ENCODE results near the gene RFXANK.
A peak's percentile ranks its signal among the peaks of the same experiment; 100 is the strongest.

The RFXANK gene

DNA sequence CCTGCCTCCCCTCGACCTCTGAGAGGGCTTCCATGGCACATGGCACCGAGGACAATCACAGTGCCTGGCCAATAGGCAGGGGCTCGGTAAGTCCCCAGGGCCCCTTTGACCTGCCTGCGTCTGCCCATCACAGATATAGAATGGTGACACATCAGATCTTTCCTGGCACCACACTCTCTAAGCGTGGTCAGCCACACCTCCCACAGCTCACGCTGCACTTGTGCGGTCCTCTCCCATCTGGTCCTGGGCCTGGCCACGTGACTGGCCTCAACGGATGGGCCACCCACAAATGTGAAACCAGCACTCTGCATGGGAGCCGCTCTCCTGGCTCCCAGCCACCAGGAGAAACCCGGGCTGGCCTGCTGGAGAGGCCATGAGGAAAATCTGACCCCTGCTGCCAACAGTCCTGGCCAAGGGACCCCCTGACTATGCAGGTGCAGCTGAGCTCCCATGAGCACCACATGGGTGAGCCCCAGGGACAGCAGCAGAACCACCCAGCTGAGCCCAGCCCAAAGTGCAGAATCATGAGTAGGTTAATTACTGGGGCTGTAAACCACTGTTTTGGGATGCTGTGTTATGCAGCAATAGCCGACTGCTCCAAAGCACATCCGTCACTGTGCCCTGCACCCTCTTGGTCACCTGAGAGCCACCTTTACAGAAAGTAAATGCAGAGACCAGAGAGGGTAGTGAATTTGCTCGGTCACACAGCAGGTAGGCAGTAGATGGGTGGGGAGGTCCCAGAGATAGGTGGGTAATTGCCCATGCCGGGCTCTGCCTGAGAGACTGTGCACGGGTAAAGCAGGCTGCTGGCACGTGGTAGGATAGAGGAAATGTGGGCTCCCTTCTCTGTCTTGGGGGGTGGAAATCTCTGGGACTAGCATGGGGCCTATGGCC, 12.3 kb upstream of the RFXANK start:
- CTCF ChIA-PET: no interaction called here
- no peak overlapping the region for H3K27ac ChIP-seq (ENCODE audit: insufficient read depth in 1 of 2, low read depth in 1 of 2, low read length in 2 of 2, poor library complexity in 1 of 2, severe bottlenecking in 2 of 2)
- H3K4me3 ChIP-seq (ENCODE audit: control insufficient read depth in 1 of 7, extremely low read depth in 1 of 7, insufficient read depth in 4 of 7, low read depth in 2 of 7, low read length in 6 of 7): no peak overlapping the region
- no peaks in the 10 kb centered on the region for H3K9me3 ChIP-seq (ENCODE audit: control extremely low read depth in 1 of 5, control insufficient read depth in 4 of 5, insufficient read depth in 2 of 5, low read depth in 1 of 5, low read length in 4 of 5)
- POLR2A ChIA-PET: no interaction called here
- H3K36me3 ChIP-seq (ENCODE audit: control insufficient read depth in 4 of 4, insufficient read depth in 4 of 4, low read length in 3 of 4): peaks cover 0 to 49% (median 33%) of the 10 kb centered on the region in 4 experiments
- no peaks in the 10 kb centered on the region for H3K27me3 ChIP-seq (replicated peaks in 2 of 5; ENCODE audit: control insufficient read depth in 4 of 5, insufficient read depth in 5 of 5, low read length in 4 of 5)
- 94% methylated on average over 14 of the region's 17 CpGs for WGBS (ENCODE audit: insufficient coverage)
- H3K4me1 ChIP-seq (ENCODE audit: control extremely low read depth in 1 of 4, control insufficient read depth in 4 of 4, insufficient read depth in 4 of 4, low read length in 3 of 4): no peaks in the 10 kb centered on the region
- no peak for DNase-seq

DNA sequence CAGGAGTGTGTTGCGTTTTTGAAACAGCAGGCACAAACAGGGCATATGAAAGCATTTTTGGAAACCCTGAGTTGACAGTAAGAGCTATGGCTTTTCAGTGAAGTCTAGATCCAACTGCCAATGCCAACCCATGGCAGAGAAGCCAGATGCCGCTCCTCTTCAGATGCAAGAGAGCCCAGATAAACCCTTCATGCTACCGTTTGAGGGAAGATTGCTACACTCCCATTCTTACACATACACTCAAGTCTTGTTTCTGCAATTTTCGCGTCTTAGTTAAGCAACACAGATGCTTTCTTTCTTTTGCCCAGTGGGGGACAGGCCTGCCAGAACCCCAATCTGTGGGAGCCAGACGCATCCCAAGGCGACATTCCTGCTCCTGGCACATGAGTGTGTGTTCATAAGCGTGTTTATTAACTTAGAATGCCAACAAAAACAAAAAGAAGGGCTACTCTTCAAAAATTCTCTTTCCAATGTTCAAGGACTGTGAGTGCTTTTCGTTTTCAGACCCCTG, 10.5 kb upstream of the RFXANK start:
- Histone ChIP-seq H3K9me3 (ENCODE audit: control extremely low read depth in 1 of 5, control insufficient read depth in 4 of 5, insufficient read depth in 2 of 5, low read depth in 1 of 5, low read length in 4 of 5) (peaks cover 0 to 8% (median 0%) of the 10 kb centered on the region in 5 experiments), H3K4me1 (ENCODE audit: control extremely low read depth in 1 of 4, control insufficient read depth in 4 of 4, insufficient read depth in 4 of 4, low read length in 3 of 4) (peaks cover 0 to under 1% (median 0%) of the 10 kb centered on the region in 4 experiments), H3K27me3 (replicated peaks in 2 of 5; ENCODE audit: control insufficient read depth in 4 of 5, insufficient read depth in 5 of 5, low read length in 4 of 5) (no peaks in the 10 kb centered on the region), H3K27ac (ENCODE audit: insufficient read depth in 1 of 2, low read depth in 1 of 2, low read length in 2 of 2, poor library complexity in 1 of 2, severe bottlenecking in 2 of 2) (no peak overlapping the region), H3K4me3 (ENCODE audit: control insufficient read depth in 1 of 7, extremely low read depth in 1 of 7, insufficient read depth in 4 of 7, low read depth in 2 of 7, low read length in 6 of 7) (no peak overlapping the region), H3K36me3 (ENCODE audit: control insufficient read depth in 4 of 4, insufficient read depth in 4 of 4, low read length in 3 of 4) (peaks cover 0 to 49% (median 39%) of the 10 kb centered on the region in 4 experiments)
- WGBS (ENCODE audit: insufficient coverage): 98% methylated on average over 7 of the region's 9 CpGs
- CTCF ChIA-PET: no interaction called here
- no peak for DNase-seq
- POLR2A ChIA-PET: no interaction called here

DNA sequence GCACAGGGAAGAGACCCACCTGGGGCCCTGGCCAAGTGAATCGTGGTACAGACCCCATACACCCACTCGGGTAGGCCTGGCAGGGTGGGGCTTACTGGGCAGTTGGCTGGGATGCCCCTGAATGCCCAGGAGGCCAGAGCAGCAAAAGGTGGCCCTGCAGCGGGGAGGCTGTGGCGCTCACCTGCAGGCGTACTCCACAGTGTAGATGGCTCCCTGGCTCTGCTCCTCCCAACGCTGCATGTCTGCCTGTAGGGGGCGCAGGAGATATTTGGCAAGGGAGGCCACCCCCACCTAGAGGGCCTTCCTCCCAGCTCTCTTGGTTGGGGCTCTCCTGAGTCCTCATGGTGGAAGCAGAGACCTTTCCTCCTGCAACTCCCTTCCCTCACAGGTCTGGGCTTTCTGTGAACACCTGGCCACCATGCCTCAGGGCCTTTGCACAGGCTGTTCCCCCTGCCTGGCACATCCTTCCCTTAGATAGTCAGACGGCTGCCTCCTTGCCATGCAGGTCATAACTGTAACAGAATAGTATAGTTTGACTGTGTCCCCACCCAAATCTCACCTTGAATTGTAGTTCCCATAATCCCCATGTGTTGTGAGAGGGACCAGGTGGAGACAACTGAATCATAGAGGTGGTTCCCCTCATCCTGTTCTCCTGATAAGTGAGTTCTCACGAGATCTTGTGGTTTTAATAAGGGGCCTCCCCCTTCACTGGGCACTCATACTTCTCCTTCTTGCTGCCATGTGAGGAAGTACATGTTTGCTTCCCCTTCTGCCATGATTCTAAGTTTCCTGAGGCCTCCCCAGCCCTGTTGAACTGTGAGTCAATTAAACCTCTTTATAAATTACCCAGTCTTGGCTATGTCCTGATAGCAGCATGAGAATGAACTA, 6.0 kb upstream of the RFXANK start:
- DNase-seq: peak; percentile 29 to 74 (median 63)
- Histone ChIP-seq H3K36me3 (ENCODE audit: control insufficient read depth in 4 of 4, insufficient read depth in 4 of 4, low read length in 3 of 4) (peaks cover 0 to 28% (median 26%) of the 10 kb centered on the region in 4 experiments), H3K27me3 (replicated peaks in 2 of 5; ENCODE audit: control insufficient read depth in 4 of 5, insufficient read depth in 5 of 5, low read length in 4 of 5) (no peaks in the 10 kb centered on the region), H3K9me3 (ENCODE audit: control extremely low read depth in 1 of 5, control insufficient read depth in 4 of 5, insufficient read depth in 2 of 5, low read depth in 1 of 5, low read length in 4 of 5) (peaks cover 0 to 13% (median 2%) of the 10 kb centered on the region in 5 experiments), H3K27ac (ENCODE audit: insufficient read depth in 1 of 2, low read depth in 1 of 2, low read length in 2 of 2, poor library complexity in 1 of 2, severe bottlenecking in 2 of 2) (no peak overlapping the region), H3K4me3 (ENCODE audit: control insufficient read depth in 1 of 7, extremely low read depth in 1 of 7, insufficient read depth in 4 of 7, low read depth in 2 of 7, low read length in 6 of 7) (no peak overlapping the region), H3K4me1 (ENCODE audit: control extremely low read depth in 1 of 4, control insufficient read depth in 4 of 4, insufficient read depth in 4 of 4, low read length in 3 of 4) (peaks cover 5 to 14% (median 10%) of the 10 kb centered on the region in 4 experiments)
- WGBS (ENCODE audit: insufficient coverage): 89% methylated on average over 8 of the region's 9 CpGs
- POLR2A ChIA-PET: no interaction called here
- CTCF ChIA-PET: interaction anchor here (0.6 to 6.9 kb wide), 3 partner anchors 9 to 305 kb away, joined by 3 to 39 read pairs (median 3); no protein-coding TSS in a partner anchor

DNA sequence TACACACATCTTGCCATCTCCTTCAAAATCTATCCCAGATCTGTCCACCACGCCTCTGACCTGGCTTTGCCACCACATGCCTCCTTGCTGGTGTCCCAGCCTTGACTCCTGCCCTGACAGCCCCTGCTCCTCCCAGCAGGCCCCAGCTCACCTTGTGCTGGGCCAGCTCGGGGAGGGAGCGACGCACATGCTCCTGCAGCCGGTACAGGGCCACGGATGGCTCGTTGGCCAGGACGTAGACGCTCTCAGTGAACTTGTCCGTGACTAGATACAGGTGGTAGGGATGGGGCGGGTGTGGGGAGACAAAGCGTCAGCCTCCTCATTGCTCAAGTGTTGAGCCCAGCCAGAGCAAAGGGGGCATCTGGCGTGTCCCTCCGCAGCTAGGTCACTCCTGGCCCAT, 5.3 kb upstream of the RFXANK start:
- no peak overlapping the region for H3K4me3 ChIP-seq (ENCODE audit: control insufficient read depth in 1 of 7, extremely low read depth in 1 of 7, insufficient read depth in 4 of 7, low read depth in 2 of 7, low read length in 6 of 7)
- H3K27ac ChIP-seq (ENCODE audit: insufficient read depth in 1 of 2, low read depth in 1 of 2, low read length in 2 of 2, poor library complexity in 1 of 2, severe bottlenecking in 2 of 2): no peak overlapping the region
- peaks cover 0 to 27% (median 20%) of the 10 kb centered on the region in 4 experiments for H3K36me3 ChIP-seq (ENCODE audit: control insufficient read depth in 4 of 4, insufficient read depth in 4 of 4, low read length in 3 of 4)
- 92% methylated on average over 14 of the region's 14 CpGs for WGBS (ENCODE audit: insufficient coverage)
- ChIA-PET CTCF (interaction anchor here (1.0 to 6.9 kb wide), 2 partner anchors 12 to 304 kb away, joined by 3 to 39 read pairs; no protein-coding TSS in a partner anchor), POLR2A (no interaction called here)
- peaks cover 0 to 13% (median 2%) of the 10 kb centered on the region in 5 experiments for H3K9me3 ChIP-seq (ENCODE audit: control extremely low read depth in 1 of 5, control insufficient read depth in 4 of 5, insufficient read depth in 2 of 5, low read depth in 1 of 5, low read length in 4 of 5)
- H3K27me3 ChIP-seq (replicated peaks in 2 of 5; ENCODE audit: control insufficient read depth in 4 of 5, insufficient read depth in 5 of 5, low read length in 4 of 5): no peaks in the 10 kb centered on the region
- DNase-seq: no peak
- peaks cover 7 to 18% (median 13%) of the 10 kb centered on the region in 4 experiments for H3K4me1 ChIP-seq (ENCODE audit: control extremely low read depth in 1 of 4, control insufficient read depth in 4 of 4, insufficient read depth in 4 of 4, low read length in 3 of 4)

DNA sequence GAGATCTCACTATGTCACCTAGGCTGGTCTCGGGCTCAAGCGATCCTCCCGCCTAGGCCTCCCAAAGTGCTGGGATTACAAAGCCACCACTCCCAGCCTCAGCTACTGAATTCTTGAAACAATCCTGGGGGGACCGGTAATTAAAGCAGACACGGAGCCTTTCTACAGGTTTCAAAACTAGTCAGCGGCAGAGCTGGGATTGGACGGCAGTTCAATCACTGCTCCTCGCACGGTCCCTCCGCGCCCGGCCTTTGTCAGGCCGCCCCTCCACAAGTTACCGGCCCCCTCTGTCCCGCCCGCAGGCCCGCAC, 335 bp upstream of the RFXANK start:
- 0% methylated on average over 17 of the region's 17 CpGs for WGBS (ENCODE audit: insufficient coverage)
- Histone ChIP-seq H3K27me3 (replicated peaks in 2 of 5; ENCODE audit: control insufficient read depth in 4 of 5, insufficient read depth in 5 of 5, low read length in 4 of 5) (no peaks in the 10 kb centered on the region), H3K9me3 (ENCODE audit: control extremely low read depth in 1 of 5, control insufficient read depth in 4 of 5, insufficient read depth in 2 of 5, low read depth in 1 of 5, low read length in 4 of 5) (peaks cover 0 to 4% (median 2%) of the 10 kb centered on the region in 5 experiments), H3K36me3 (ENCODE audit: control insufficient read depth in 4 of 4, insufficient read depth in 4 of 4, low read length in 3 of 4) (peaks cover 2 to 13% (median 4%) of the 10 kb centered on the region in 4 experiments), H3K4me1 (ENCODE audit: control extremely low read depth in 1 of 4, control insufficient read depth in 4 of 4, insufficient read depth in 4 of 4, low read length in 3 of 4) (peaks cover 9 to 33% (median 21%) of the 10 kb centered on the region in 4 experiments), H3K4me3 (ENCODE audit: control insufficient read depth in 1 of 7, extremely low read depth in 1 of 7, insufficient read depth in 4 of 7, low read depth in 2 of 7, low read length in 6 of 7) (peak overlapping the region; percentile 80 to 99 (median 98)), H3K27ac (ENCODE audit: insufficient read depth in 1 of 2, low read depth in 1 of 2, low read length in 2 of 2, poor library complexity in 1 of 2, severe bottlenecking in 2 of 2) (peak overlapping the region; percentile 97 to 99)
- CTCF ChIA-PET: interaction anchor here (1.6 to 3.0 kb wide), 2 partner anchors 10 to 17 kb away, joined by 5 to 19 read pairs; partner anchors contain the start of gene NR2C2AP
- DNase-seq: no peak
- POLR2A ChIA-PET: interaction anchor here (1.8 kb wide), 1 partner anchor 12 kb away, joined by 4 read pairs; the partner anchor contains the start of gene NR2C2AP

DNA sequence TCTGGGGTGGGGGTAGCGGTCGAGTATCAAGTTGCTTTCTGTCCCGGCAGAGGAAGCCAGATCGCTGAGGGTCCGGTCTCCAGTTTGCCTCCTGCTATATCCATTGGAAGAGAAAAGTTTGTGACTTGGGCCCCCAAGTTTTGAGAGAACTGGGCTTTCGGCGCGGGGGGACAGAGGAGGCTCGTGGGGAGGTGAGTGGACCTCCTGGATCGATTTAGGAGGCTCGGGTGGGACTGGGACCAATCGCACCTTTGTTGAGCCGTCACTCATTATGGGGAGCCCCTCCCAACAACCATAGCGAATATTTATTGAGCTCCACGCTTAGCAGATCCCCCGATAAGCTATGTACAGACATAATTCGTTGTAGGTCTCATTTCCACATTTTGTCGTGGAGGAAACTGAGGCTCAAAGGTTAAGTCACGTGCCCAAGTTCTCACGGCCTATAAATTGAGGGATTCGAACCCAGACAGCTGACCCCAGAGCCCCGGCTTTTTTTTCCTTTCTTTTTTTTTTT, 909 bp downstream of the RFXANK start:
- WGBS (ENCODE audit: insufficient coverage): 0% methylated on average over 12 of the region's 22 CpGs
- CTCF ChIA-PET: interaction anchor here (3.0 kb wide), 1 partner anchor 9 kb away, joined by 19 read pairs; the partner anchor contains the start of gene NR2C2AP
- H3K4me3 ChIP-seq (ENCODE audit: control insufficient read depth in 1 of 7, extremely low read depth in 1 of 7, insufficient read depth in 4 of 7, low read depth in 2 of 7, low read length in 6 of 7): peak overlapping the region; percentile 80 to 99 (median 95)
- H3K4me1 ChIP-seq (ENCODE audit: control extremely low read depth in 1 of 4, control insufficient read depth in 4 of 4, insufficient read depth in 4 of 4, low read length in 3 of 4): peaks cover 9 to 31% (median 21%) of the 10 kb centered on the region in 4 experiments
- no peaks in the 10 kb centered on the region for H3K27me3 ChIP-seq (replicated peaks in 2 of 5; ENCODE audit: control insufficient read depth in 4 of 5, insufficient read depth in 5 of 5, low read length in 4 of 5)
- no peaks in the 10 kb centered on the region for H3K9me3 ChIP-seq (ENCODE audit: control extremely low read depth in 1 of 5, control insufficient read depth in 4 of 5, insufficient read depth in 2 of 5, low read depth in 1 of 5, low read length in 4 of 5)
- peaks cover 6 to 18% (median 10%) of the 10 kb centered on the region in 4 experiments for H3K36me3 ChIP-seq (ENCODE audit: control insufficient read depth in 4 of 4, insufficient read depth in 4 of 4, low read length in 3 of 4)
- peak overlapping the region; percentile 40 to 99 for H3K27ac ChIP-seq (ENCODE audit: insufficient read depth in 1 of 2, low read depth in 1 of 2, low read length in 2 of 2, poor library complexity in 1 of 2, severe bottlenecking in 2 of 2)
- peak in 2 of 3 donors; percentile 47 to 63 for DNase-seq
- POLR2A ChIA-PET: interaction anchor here (1.8 kb wide), 1 partner anchor 10 kb away, joined by 4 read pairs; the partner anchor contains the start of gene NR2C2AP

All from common myeloid progenitor, CD34-positive (primary cell).